NCI-H2196 treated with DMSO at 0.1 percent for 48 hours (cell line): ENCODE data around the gene ECHS1.

ENCODE experiments used
- DNase-seq: peaks from one replicate; lab custom pipeline; 2025; ENCODE audit not compliant: unreplicated experiment; lab: John Stamatoyannopoulos, UW

ECHS1 gene

DNA sequence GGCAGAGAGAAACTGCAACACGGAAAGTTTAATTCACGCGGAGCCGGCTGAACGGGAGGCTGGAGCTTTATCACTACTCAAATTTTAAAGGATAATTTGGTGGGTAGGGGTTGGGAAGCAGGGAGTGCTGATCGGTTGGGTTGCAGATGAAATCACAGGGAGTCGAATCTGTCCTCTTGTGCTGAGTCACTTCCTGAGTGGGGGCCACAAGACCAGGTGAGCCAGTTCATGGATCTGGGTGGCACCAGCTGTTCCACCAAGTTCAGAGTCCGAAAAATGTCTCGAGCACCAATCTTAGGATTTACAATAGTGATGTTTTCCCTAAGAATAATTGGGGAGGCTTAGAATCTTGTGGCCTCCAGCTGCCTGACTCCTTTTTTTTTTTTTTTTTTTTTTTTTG is 29.6 kb downstream of the ECHS1 start:
- DNase-seq = no peak

DNA sequence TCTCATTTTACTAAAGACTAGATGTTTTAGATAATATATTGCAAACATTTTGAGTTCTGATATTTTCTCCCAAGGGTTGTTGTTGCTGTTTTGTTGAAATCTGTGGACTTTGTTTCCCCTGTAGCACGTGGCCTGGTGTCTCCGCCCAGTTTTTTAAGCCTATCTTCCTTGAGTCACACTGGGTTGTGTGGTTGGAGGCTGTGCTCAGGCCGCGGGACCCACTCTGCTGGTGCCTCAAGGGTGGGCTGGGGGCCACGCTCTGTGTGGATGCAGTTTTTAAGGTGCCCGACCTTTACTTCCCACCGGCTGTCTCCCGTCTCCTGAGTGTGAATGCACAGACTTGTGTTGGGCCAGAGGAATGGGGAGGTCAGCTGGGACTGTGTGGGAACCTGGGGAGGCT is 30.2 kb downstream of the ECHS1 start:
- no peak for DNase-seq

DNA sequence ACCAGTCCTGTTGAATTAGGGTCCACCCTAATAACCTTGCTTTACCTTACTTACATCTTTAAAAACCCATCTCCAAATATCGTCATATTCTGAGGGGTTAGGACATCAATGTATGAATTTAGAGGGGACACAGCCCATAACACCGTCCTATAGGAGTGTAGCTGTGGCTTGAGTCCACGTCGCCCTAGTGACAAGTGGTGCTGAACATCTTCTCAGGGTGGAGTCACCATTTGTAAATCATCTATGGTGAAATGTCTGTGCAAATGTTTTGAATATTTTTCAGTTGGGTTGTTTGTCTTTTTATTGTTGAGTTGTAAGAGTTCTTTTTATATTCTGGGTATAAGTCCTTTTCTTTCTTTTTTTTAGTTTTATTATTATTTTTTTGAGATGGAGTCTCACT is 31.2 kb downstream of the ECHS1 start:
- no peak for DNase-seq

DNA sequence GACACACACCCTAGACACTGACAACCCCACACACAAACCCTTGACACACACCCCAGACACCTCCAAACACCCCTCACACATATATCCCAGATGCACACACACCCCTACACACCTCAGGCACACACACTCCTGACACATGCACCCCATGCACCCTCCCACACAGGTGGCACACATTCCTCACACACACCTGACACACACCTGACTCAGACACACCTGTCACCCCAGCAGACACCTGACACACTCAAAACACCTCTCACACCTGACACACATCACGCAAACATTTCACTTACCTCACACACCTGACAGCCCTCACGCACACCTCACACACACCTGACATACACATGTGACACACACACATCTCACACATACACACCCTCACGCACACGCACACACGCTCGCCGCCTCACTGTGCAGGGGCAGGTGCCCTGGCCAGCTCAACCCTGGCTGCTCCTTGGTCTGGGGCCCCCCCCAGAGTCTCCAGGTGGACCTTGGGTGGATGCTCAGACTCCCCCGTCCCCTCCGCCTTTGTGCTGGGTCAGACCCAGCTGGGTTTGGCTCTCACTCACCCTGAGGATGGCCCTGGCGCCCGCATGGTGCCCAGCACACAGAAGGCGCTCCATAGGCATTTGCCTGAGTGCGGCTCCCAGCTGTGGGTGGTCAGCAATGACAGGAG is 33.3 kb downstream of the ECHS1 start:
- DNase-seq = no peak

DNA sequence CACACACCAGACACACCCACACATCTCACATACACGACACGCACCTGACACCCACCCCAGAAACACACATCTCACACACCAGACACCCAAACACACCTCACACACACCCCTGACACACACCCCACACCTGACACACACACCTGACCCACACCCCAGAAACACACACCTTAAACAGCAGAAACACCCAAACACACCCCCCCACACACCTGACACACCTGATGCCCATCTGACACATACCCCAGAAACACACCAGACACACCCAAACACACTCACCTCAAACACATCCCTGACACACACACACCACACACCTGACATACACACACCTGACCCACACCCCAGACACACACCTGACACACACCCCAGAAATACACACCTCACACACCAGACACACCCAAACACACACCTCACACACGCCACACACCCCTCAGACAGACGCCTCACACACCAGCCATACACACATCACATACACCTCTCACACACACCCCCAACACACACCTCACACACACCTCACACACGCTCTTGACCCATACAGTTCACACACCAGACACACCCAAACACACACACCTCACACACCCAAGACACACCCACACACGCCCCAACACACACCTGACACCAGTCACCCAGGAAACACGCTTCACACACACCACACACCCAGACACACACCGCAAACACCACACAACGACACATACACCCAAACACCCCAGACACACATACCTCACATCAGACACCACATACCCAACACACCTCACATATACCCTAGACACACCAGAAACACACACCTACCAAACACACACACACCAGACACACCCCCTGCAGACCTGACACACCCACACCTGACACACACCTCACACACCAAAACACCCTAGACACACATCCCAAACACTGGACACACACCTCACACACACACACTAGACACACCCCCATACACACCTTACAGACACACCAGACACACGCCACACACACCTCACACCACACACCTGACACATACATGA is 34.8 kb downstream of the ECHS1 start:
- no peak for DNase-seq

DNA sequence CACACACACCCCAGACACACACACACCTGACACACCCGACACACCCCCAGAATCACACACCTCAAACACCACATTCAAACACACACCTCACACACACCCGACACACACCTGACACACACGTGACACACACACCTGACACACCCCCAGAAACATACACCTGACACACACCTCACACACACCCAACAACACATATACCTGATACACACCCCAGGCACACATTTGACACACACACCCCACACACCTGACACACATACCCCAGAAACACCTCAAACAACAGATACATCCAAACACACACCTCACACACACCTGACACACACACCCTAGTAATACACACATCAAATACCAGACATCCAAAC is 35.8 kb downstream of the ECHS1 start:
- no peak for DNase-seq

DNA sequence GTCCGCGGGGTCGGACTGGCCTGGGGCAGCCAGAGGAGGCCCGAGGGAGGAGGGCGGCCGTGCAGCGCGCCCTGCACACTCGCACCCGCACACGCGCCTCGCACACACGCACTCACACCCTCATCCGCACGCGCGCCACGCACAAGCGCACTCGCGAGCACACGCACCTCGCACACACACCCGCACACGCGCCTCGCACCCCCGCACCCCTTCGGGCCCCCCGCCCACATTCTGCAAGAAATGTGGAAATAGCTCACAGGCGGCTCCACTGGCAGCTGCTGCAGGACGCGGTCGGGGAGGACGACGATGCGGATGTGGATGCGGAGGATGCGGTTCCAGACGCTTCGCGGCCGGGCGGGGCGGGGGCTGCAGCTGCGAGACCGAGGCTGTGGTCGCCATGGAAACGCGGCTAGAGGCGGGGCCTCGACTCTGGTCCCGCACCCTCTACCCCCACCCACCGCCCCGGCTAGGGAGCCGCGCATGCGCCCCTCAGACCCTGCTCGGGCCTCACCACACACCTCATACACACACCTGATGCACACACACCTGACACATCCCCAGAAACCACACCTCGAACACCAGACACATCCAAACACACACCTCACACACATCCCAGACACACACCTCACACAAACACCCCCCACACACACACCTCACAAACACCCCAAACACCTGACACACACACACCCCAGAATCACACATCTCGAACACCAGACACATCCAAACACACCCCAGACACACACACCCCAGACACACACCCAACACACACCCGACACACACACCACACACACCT is 36.4 kb downstream of the ECHS1 start, which contains the start of gene CALY:
CALY (minus strand) TSS at position 320 of the 793 bp plus-strand sequence. CDS start 7,907 bp downstream, outside the sequence.
- no peak for DNase-seq

DNA sequence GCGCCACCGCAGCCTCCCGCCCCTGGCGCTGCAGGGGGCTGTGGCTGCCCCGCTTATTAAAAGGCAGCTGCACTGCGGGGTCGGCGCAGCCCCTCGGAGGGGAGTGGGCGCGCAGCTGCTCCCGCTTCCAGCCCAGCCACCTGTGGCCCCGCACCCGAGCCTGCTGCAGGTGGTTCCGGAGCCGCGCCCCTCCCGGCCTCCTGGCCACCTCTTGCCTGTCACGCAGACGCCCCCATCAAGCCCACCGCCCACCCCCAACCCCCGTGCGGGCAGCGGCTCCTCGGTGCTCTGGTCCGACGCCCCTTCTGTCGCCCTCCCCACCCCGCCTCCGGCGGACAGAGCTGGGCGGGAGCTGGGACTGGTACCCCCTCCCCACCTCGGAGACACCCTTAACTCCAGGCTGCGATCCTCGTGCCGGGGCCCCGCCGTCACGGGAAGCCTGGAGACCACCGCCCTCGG is 37.0 kb downstream of the ECHS1 start:
- no peak for DNase-seq

DNA sequence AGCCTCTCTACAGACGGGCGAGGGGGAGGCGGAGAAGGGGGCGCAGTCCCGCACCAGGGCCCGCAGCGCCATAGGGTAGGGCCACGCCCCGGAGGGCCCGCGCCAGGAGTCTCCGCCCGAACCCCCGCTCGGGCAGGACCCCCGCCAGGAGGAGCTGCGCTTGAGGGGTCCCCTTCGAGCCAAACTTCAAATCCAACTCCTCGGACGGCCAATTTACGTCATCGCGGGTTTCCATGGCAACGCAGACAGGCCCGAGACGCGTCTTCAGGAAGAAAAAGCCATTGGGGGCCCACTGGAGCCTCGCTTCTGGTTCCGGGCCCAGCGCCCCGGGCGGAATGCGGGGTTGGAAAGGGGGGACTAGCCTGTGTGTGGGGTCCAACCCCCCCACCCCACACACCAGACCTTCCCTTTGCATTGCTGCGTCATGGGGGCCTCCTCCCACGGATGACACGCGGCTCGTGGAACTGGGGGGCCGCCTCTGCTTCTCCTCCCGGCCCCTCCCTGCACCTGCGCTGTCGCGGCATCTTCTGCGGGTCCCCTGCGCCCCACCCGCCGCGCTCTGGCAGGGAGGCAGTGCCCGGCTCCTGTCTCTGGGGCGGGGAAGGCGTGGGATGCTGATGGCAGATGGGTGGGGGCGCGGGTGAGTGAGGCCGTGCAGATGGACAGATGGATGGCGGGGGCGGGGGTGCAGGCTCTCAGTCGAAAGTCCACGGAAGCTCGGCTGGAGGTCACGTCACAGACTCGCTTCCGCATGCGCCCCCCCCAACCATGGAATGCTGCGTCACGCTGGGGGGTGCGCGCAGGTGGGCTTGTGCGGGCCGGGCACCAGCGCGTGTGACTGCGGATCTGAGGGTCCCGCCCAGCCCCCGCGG is 37.7 kb downstream of the ECHS1 start:
- DNase-seq = no peak

DNA sequence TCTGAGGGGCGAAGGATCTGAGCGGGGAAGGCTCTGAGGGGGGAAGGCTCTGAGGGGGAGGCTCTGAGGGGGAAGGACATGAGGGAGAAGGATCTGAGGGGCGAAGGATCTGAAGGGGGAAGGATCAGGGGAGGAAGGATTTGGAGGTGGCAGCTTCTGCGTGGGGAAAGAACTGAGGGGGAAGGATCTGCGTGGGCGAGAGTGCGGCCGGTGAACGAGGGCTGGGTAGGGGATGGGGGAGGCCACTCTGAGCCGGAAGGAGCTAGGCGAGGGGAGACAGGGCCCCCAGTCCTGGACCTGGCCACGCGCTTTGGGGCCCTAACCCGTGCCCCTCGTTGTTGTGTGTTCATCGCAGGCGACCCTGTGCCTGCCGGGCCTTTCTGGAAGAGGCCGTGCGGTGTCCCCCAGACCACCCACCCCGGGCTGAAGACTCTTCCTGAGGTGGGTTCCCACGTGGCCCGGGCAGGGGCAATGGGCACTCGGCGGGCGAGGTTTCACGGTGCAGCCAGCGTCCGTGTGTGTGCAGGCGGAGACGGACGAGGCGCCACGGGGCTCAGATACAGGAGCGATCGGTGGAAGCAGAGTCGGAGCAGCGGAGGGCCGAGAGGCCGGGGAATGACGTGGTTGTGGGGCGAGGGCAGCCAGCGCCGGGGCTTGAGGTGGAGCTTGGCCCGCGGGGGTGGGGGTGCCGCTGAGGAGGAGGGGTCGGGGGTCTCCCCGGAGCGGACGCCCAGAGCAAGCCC is 38.5 kb downstream of the ECHS1 start:
- no peak for DNase-seq

DNA sequence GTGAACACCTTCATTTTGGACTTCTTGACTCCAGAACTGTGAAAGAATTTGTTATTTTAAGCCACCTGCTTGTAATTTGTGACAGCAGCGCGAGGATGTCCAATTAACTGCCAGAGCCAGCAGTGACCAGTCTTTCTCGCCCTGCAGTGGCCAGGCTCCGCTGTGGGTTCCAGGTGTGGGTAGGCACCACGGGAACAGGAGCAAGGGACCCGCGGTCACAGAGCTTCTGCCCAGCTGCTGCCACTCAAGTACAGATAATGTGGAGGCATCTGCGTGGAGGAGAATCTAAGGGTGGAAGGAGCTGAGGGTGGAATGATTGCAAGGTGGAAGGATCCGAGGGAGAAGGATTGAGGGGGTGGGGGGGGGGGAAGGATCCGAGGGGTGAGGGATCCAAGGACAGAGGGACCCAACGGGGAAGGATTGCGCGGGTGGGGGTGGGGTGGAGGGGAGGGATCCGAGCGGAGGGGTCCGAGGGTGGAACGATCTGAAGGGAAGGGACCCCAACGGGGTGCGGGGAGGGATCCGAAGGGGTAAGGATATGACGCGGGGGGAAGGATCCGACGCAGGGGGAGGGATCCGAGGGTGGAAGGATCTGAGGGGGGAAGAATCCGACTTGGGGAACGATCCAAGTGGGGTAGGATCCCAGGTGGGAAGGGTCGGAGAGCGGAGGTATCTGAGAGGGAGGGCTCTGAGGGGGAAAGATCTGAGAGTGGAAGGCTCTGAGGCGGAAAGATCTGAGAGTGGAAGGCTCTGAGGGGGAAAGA is 40.0 kb downstream of the ECHS1 start:
- DNase-seq = no peak

DNA sequence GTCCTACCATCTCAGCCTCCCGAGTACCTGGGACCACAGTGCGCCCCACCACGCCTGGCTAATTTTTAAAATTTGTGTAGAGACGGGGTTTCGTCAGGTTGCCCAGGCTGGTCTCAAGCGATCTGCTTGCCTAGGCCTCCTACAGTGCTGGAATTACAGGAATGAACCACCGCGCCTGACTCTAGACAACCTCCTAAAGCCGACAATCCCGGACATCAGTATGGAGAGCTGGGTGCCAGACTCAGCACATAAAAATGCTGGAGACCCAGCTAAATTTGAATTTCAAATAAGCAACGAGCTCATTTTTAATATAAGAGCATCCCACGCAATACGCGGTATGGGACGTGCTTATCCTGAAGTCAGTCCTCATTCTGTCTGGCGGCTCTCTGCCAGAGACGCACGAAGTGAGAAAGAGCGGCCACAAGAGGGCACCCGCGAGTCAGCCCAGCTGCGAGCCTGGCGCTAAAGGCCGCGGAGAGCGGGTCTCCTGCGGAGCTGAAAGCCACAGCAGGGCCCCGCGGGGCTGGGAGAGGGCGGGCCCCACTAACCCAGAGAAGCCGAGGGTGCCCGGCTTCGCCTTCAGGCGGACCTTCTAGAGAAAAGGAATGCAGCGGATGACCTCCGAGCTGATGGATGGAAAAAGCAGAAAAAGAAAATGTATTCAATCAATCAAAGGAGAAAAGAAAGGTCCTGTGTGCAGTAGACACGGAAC is 43.5 kb downstream of the ECHS1 start:
- peak; percentile 20 for DNase-seq

DNA sequence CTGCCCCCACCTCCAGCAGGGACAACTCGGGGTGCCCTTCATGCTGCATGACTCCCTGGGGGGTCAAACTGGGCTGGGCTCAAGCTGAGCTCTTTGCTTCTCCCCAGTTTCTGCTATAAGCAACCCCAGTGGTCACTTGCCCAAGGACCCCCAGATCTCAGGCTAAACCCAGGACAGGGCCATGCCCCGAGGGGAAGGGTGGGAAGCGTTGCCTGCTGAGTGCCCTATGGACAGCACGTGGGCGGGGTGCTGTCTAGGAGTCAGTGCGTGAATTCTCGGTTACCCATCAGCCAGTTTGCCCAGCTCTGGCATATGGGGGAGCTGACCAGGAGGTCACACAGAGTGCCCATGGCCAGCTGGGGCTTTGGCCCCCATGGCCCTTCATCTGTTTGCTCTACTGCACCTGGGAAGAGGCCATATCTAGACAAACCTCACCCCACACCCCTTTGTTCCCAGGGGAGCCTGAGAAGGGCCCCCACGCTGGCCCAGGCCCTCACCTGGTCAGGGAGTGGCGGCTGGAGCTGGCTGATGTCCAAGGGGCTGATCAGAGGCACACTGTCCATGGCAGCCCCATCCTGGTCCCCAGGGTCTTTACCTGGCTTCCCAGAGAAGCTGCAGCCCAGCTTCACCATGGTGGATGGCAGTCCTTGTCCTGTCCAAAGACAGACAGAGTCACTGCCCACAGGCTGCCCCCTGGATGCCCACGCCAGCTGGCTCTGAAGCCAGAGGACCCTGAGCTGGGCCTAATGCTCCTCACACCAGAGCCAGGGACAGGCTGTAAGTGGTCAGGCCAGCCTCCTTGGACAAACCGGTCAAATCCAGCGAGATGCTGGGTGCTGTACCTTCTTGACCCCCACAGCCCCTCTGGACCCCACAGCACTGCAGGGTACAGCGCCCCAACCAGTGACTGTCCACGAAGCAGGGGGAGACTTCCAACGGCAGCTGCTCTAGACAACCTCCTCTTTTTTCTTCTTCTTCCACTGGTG is 44.5 kb downstream of the ECHS1 start:
- no peak for DNase-seq

DNA sequence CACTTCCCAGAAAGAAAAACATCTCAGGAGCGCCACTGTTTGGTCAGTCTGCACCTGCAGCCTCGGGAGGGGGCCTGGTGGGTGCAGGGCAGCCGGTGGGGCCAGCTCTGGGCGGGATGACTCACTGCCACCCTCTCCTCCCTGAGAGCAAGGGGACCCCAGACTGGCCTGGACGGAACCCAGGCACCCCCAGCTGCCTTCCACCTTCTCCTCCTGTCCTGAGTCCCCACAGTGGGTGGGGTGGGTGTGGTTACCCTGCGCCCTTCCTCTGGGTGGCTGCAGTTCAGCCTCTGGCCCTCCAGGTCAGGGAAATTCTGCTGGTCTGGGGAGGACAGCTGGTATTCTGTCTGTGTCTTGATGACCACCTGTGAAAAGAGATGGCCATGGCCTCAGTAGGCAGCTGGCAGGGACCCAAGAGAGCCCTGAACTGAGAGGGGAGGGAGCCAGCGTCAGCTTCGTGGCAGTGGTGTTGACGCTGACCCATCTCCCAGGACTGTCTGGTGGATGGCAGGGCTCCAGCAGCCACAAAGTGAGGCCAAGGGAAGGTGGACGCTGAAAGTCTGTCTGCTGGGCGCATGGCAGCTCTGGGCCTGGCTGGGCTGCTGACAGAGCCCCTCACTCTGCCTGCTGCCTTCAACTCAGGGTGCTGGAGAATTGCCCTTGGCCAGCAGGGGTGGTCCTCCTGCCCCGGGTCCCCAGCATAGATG is 45.4 kb downstream of the ECHS1 start:
- no peak for DNase-seq

DNA sequence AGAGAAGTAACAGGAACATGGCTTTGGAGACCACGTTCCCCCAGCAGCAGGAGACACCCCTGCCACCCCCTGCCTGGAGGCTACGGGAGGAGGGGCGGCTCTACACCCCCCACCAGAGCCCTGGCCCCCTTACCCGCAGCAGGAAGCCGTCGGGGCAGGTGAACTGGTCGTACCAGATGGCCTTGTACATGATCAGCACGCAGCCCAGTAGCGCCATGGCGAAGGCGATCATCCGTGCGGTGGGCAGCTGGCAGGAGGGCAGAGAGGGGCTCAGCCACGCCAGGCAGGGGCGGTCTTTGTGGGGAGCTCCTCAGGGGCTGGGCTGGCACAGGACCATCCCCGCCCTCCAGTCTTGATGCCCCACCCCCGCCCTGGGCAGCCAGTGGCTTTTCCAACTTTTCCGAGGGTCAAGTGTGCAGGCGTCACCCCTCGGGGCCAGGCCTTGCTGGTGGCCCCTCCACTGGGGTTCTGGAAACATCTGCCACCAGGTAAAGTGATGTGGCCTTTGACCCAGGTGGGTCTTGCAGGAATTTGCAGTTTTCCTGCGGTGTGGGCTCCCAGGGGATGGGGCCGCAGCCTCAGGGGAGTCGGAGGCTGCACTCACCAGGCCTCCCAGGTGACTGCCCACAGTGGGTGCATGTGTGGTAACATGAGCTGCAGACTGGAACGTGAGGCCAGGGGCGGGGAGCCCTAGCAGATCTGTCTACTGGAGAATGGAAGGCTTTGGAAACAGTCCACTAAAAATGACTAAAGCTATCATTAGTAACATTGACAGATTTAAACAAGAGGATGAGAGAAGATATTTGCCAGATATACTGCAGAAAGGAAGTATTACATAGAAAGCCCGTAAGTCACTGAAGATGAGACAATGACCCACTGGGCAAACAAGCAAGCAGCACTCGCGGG is 46.2 kb downstream of the ECHS1 start:
- DNase-seq = no peak

DNA sequence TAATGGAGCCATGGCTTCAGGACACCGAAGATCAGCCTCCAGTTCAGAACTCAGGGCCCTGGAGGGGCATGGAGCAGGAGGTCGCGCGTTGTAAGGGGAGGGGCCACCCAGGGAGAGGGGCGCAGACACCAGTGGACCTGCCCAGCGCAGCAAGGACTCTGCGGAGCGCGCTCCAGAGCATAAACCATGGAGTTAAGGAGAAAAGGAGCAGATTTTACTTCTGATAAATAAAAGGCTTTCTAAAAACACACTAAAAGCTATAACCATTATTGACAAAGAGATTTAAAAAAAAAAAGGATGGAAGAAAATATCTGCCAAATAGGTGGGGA is 47.0 kb downstream of the ECHS1 start:
- no peak for DNase-seq
